Immature natural killer cell (primary cell): ENCODE results near the gene ITIH1. TPM values are rescaled to one million over a fixed set of nuclear protein-coding genes. Genes with fewer than 3 reads are reported as not detected.

Source experiments
- DNase-seq, 3 donors: peaks; one replicate each; pipeline ENCODE4 v3.0.0; 2022; ENCODE audit warnings: mixed read lengths in 1 of 3
- H3K27ac Mint-ChIP-seq, 6 donors: one replicate each; pipeline ENCODE4 v1.8.0; 2020; ENCODE audit warnings: mixed read lengths in 6 of 6, mild to moderate bottlenecking in 5 of 6, inconsistent platforms in 4 of 6, moderate library complexity in 3 of 6
- H3K27me3 Mint-ChIP-seq, 3 donors: one replicate each; pipeline ENCODE4 v1.8.0; 2020 to 2021; ENCODE audit warnings: low read depth in 3 of 3, mild to moderate bottlenecking in 3 of 3, mixed read lengths in 3 of 3, moderate library complexity in 3 of 3, inconsistent platforms in 1 of 3
- H3K36me3 Mint-ChIP-seq, 3 donors: one replicate each; pipeline ENCODE4 v1.8.0; 2020; ENCODE audit warnings: mixed read lengths in 3 of 3, inconsistent platforms in 2 of 3, mild to moderate bottlenecking in 2 of 3
- H3K4me1 Mint-ChIP-seq, 2 donors: one replicate each; pipeline ENCODE4 v1.8.0; 2020; ENCODE audit warnings: inconsistent platforms in 2 of 2, mild to moderate bottlenecking in 2 of 2, mixed read lengths in 2 of 2, moderate library complexity in 1 of 2
- H3K4me3 Mint-ChIP-seq, 5 donors: one replicate each; pipeline ENCODE4 v1.8.0; 2020; ENCODE audit warnings: mild to moderate bottlenecking in 5 of 5, mixed read lengths in 5 of 5, inconsistent platforms in 3 of 5, moderate library complexity in 3 of 5
- H3K9me3 Mint-ChIP-seq, 6 donors: one replicate each; pipeline ENCODE4 v1.8.0; 2020; ENCODE audit warnings: mild to moderate bottlenecking in 6 of 6, mixed read lengths in 6 of 6, inconsistent platforms in 4 of 6, moderate library complexity in 3 of 6
- polyA plus RNA-seq, 3 donors: library from polyadenylated mRNA; unstranded; fragments of 300-500 nt; fragmentation: Illumina TruSeq; gene quantifications; one replicate each; pipeline ENCODE4 v1.2.3, GENCODE V29; 2021

Gene ITIH1
- polyA plus RNA-seq, 3 donors from 2014 or later = not detected

DNA sequence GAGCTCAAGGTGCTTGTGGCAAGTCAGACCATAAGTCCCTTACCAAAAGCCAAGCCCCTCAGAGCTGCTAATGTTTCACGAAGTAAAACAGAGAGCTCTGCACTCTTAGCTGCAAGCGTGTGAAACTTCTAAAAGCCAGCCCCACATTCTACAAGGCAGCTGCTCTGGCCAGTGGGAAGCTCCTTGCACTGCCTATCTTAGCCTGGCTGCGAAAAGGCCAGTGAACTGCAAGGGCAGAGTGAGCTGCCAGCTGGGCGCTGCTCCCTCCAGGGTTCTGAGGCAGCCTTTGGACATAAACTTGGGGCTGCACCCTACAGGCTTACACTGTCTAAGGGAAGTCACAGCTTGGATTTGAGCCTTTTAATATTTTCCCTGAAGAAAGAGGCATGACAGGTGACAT is 59.6 kb downstream of the ITIH1 start:
- H3K36me3 Mint-ChIP-seq = peaks cover 6 to 18% (median 8%) of the 10 kb centered on the region in 3 donors
- H3K27me3 Mint-ChIP-seq = peaks cover 0 to 7% (median 1%) of the 10 kb centered on the region in 3 donors
- no peak for DNase-seq
- no peaks in the 10 kb centered on the region for H3K9me3 Mint-ChIP-seq
- peaks cover 58 to 66% of the 10 kb centered on the region in 2 donors for H3K4me1 Mint-ChIP-seq
- peak overlapping the region; percentile 36 to 85 (median 54) for H3K27ac Mint-ChIP-seq
- peak overlapping the region; percentile 24 to 78 (median 57) for H3K4me3 Mint-ChIP-seq

DNA sequence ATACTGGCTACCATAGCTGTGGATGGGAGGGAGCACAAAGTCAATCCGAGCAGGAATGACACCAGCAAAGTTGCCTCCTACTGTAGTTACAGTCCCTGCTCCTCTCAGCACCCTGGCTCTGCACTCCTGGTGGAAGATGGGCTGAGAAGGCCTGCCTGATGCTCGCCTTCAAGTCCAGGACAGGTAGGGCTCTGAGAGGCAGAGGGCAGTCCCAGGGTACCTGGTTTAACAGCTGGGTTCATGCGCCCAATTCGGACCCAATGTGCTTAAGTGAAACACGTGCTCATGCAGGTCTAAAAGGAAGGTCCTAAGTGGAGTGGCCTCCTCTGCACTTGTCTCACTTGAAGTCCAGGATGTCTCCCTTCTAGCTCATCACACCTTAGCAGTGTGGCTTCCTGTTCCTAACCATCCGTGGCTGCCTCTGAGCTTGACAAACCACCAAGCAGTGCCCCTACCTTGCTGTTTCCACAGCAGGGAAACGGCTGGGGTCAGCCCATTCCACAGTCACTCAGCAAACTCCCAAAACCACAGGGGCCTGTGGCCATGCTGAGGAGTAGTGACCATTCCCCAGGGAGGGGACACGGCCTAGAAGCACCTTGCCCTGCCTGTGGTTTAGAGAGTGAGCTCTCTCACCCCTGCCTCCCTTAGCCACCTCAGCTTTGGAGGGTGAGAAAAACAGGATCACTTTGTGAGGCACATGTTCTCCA is 61.3 kb downstream of the ITIH1 start:
- Mint-ChIP-seq H3K4me1 (peaks cover 61 to 67% of the 10 kb centered on the region in 2 donors), H3K4me3 (peak overlapping the region; percentile 48 to 78 (median 72)), H3K36me3 (peaks cover 6 to 26% (median 8%) of the 10 kb centered on the region in 3 donors), H3K27me3 (peaks cover 0 to 7% (median under 1%) of the 10 kb centered on the region in 3 donors), H3K9me3 (no peaks in the 10 kb centered on the region), H3K27ac (peak overlapping the region in 3 of 6 donors; percentile 35 to 80 (median 60))
- DNase-seq = peak; percentile 49 to 61 (median 55)

DNA sequence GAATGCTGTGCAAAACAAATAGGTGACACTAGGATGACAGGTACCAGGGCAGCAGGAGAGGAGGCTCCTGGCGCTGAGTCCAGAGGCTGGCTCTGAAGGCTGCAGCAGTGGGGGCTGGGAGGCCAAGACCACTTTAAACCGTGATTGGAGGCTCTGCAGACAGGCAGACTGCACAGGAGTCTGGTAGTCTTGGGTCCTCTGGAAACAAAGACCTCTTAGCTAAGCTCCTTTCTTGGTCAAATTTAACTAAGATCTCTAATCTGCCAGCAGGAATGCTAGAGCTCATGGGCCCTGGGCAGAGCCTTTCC is 61.8 kb downstream of the ITIH1 start:
- Mint-ChIP-seq H3K27me3 (peaks cover 0 to 7% (median 0%) of the 10 kb centered on the region in 3 donors), H3K4me3 (peak overlapping the region; percentile 69 to 78 (median 72))

DNA sequence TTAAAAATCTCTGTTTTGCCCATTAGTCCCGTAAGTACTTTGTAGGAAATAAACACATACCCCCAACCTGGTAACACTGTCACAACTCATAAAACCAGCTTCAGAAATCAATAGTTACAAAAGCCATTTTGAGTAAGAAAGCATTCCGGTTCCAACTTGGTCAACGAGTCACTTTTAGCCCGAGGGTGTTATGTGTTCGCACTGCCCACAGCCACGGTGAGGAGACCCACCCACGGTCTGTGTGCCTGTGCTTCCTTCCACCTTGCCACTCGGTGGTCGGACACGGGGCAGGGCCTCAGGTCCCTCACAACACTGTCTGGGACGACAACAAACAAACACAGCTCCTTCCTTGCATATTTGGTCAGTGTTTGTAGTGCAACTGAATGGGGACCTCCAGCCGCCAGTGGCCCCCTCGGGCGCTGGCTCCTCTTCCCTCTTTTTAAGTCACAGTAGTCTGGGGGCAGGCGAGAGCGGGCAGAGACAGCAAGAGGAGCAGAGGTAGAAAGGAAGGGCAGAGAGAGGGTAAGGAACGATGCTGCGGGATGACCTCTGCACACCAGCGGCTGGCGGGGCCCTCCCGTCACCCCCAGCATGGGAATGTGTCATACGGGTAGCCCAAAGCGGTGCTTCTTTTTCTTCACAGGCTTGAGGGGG is 62.6 kb downstream of the ITIH1 start:
- H3K9me3 Mint-ChIP-seq = no peaks in the 10 kb centered on the region
- H3K4me1 Mint-ChIP-seq = peaks cover 61 to 68% of the 10 kb centered on the region in 2 donors
- DNase-seq = peak; percentile 29 to 51 (median 42)
- peak overlapping the region; percentile 69 to 78 (median 72) for H3K4me3 Mint-ChIP-seq
- peak overlapping the region in 5 of 6 donors; percentile 53 to 97 (median 65) for H3K27ac Mint-ChIP-seq
- peaks cover 8 to 33% (median 14%) of the 10 kb centered on the region in 3 donors for H3K36me3 Mint-ChIP-seq
- H3K27me3 Mint-ChIP-seq = peaks cover 0 to 7% (median 0%) of the 10 kb centered on the region in 3 donors

More for the DNA sequence above, 61.8 kb downstream of the ITIH1 start:
- H3K36me3 Mint-ChIP-seq = peaks cover 7 to 28% (median 8%) of the 10 kb centered on the region in 3 donors
- peaks cover 61 to 67% of the 10 kb centered on the region in 2 donors for H3K4me1 Mint-ChIP-seq
- peak overlapping the region in 1 of 6 donors; percentile 97 for H3K27ac Mint-ChIP-seq
- no peak for DNase-seq
- no peaks in the 10 kb centered on the region for H3K9me3 Mint-ChIP-seq

DNA sequence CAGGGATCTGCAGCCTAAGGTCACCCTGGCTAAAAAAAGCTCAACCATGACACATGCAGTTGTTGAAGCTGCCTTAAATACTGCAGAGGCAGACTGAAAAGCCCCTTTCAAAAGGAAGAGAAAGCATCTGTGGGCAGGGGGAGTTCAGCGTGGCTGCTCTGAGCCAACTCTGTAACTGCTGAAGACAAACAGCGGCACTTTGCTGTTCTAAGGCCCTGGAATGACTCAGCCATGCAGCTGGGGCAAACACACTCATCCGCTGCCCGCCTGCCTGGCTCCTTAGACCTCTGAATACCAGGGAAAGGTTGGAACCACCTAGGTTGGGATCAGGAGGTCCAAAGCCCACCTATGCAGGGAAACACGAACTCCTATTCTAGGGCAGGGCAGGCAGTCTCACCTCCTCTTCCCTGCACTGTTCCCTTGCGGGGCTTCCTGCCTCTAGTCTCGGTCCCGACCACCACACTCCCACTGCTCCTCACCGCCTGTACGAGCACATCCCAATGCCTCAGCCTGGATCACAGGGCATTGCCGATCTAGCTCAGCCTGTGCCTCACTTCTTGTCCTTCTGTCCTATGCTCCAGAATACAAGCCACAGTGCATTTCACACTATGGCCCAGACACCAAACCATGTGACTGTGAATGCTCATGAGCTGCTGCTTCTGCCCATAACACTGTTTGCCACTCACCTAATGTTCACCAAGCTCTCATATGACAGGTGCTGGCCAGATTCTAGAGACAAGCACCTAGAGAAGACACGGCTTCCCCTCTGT is 64.0 kb downstream of the ITIH1 start:
- no peak for DNase-seq
- no peaks in the 10 kb centered on the region for H3K9me3 Mint-ChIP-seq
- H3K4me1 Mint-ChIP-seq = peaks cover 58 to 61% of the 10 kb centered on the region in 2 donors
- peaks cover 8 to 33% (median 14%) of the 10 kb centered on the region in 3 donors for H3K36me3 Mint-ChIP-seq
- peak overlapping the region; percentile 2 to 78 (median 47) for H3K4me3 Mint-ChIP-seq
- H3K27me3 Mint-ChIP-seq = peaks cover 0 to 4% (median 0%) of the 10 kb centered on the region in 3 donors
- peak overlapping the region in 4 of 6 donors; percentile 8 to 59 (median 18) for H3K27ac Mint-ChIP-seq

Other genes starting within 250 kb of the ITIH1 start
- under 1 TPM in 2 of 3 donors, not detected in 1; 0.26 to 0.53 TPM for gene NT5DC2, start 243.7 kb upstream of the ITIH1 start, polyA plus RNA-seq
- gene UQCC5, start 241.0 kb upstream of the ITIH1 start, polyA plus RNA-seq = 10 to 100 TPM; 11.7 to 27.2 (median 13.9) TPM
- gene PBRM1, start 91.7 kb upstream of the ITIH1 start, polyA plus RNA-seq = 100 to 1,000 TPM in 1 of 3 donors, 10 to 100 TPM in 2; 52.4 to 116 (median 66.4) TPM
- gene GNL3, start 91.6 kb upstream of the ITIH1 start, polyA plus RNA-seq = 10 to 100 TPM; 27.4 to 43.3 (median 28.0) TPM
- 10 to 100 TPM; 72.7 to 81.9 (median 73.5) TPM for gene GLT8D1, start 71.8 kb upstream of the ITIH1 start, polyA plus RNA-seq
- 100 to 1,000 TPM; 261 to 411 (median 304) TPM for gene SPCS1, start 71.5 kb upstream of the ITIH1 start, polyA plus RNA-seq
- gene NEK4, start 6.7 kb upstream of the ITIH1 start, polyA plus RNA-seq = 10 to 100 TPM in 1 of 3 donors, 1 to 10 TPM in 1, under 1 TPM in 1; 0.77 to 10.1 (median 5.1) TPM
- not detected for gene ITIH3, start 17.2 kb downstream of the ITIH1 start, polyA plus RNA-seq
- under 1 TPM in 1 of 3 donors, not detected in 2; 0.71 TPM for gene ITIH4, start 53.1 kb downstream of the ITIH1 start, polyA plus RNA-seq
- gene MUSTN1, start 57.4 kb downstream of the ITIH1 start, polyA plus RNA-seq = not detected
- gene STIMATE, start 119.9 kb downstream of the ITIH1 start, polyA plus RNA-seq = 10 to 100 TPM in 1 of 3 donors, 1 to 10 TPM in 2; 3.3 to 11.0 (median 8.2) TPM